GM19467 (cell line): ENCODE measurements around the gene DLGAP4.

Source experiments
- ATAC-seq: cut with Tn5 transposase; IDR thresholded peaks from one replicate; pipeline ENCODE4 v1.9.1; 2021; ENCODE audit warnings: mild to moderate bottlenecking, moderate library complexity; ENCODE audit not compliant: unreplicated experiment

DLGAP4 gene

GRCh38 chr20:36349384-36350170 lies 43.4 kb downstream of the DLGAP4 start:
- no peak for ATAC-seq

DNA sequence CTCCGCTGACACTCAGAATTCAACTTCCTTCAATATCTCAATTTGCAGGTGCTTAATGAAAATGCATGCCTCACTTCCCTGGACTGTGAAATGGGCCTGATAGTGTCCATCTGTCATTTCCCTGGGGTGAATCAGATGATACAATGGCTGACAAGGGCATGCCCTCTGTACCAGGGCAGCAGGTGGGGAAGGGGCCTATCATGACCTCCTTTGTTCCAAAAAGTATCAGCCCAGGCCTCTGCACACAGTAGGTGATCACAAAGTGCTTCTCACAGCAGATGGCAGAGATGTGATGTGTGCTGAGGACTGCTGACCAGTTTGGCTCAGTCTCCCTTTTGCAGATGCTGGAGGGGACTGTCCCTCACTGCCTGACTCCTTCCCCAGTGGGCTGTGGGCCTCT lies 44.3 kb downstream of the DLGAP4 start:
- no peak for ATAC-seq

DNA sequence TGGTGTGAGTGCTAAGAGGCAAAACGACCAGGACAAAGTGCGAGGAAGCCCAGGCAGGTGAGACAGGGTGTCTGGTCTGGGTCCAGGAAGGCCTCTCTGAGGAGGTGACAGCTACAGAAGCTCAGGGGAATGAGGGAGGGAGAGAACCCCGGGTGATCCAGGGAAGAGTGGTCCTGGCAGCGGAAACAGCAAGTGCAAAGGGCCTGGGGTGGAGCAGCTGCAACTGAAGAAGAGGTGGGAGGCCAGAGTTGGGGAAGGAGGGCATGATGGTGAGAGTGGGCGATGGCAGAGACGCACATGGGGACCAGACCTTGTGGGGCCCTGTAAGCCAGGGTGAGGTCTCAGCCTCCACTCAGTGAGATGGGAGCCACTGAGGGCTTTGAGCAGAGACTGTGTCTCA lies 45.8 kb downstream of the DLGAP4 start:
- no peak for ATAC-seq

GRCh38 chr20:36352843-36353553 lies 46.9 kb downstream of the DLGAP4 start:
- ATAC-seq: no peak

GRCh38 chr20:36353740-36354139 lies 47.6 kb downstream of the DLGAP4 start:
- no peak for ATAC-seq

DNA sequence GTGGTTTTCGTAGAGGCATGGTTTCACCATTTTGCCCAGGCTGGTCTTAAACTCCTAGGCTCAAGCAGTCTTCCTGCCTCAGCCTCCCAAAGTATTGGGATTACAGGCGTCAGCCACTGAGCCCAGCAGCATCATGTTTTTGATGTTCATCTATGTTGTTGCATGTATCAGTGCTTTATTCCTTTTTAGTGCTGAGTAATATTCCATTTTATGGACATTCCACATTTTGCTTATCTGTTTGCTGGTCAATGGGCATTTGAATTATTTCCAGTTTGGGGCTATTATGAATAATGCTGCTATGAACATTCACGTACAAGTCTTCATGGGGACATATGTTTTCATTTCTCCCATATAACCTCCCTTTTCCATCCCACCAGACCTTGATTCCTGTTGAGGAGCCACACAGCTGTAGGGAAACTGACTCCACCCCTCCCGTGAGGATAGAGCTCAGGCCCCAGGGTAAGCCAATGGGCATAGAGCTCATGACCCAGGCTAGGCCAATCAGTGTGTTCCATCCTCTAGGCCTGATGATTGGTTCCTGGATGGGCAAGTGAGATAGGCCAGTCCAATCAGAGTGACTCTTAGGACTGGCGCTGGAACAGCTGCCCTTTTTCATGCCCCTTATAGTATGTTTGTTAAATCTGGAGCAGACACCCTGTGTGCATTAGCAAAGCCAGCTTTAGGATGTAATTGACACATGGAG lies 49.5 kb downstream of the DLGAP4 start:
- ATAC-seq: no peak

DNA sequence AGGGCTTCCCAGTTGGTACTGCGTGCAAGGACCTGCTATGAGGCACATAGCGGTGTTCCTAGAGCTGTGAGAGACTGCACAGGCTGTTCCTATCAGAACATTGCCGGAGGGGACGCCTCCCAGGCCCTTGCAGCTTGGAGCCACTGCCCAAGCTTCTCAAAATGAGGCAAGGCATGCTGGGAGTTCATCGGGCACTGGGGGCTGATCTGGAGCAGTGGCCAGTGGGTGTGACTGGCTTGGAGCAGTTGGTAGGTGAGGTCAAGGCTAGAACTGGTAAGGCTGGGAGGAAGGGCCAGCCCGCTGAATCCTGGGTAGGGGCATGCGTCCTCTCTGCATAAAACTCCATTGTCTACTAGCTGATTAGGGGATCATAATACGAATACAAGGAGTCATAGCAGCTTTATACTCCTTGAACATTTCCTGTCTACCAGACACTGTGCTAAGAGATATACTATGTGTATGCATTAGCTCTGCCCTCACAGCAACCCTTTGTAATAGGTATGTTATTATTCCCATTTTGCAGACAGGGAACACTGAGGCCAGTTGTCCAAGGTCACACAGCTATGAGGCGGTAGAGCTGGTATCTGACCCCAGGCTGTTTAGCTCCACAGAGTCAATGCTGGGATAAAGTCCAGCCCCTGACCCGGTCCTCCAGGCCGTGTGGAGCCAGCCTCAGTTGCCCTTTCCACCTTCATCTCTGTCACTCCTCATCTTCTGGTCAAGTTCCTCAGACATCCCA lies 53.7 kb downstream of the DLGAP4 start:
- ATAC-seq: no peak

DNA sequence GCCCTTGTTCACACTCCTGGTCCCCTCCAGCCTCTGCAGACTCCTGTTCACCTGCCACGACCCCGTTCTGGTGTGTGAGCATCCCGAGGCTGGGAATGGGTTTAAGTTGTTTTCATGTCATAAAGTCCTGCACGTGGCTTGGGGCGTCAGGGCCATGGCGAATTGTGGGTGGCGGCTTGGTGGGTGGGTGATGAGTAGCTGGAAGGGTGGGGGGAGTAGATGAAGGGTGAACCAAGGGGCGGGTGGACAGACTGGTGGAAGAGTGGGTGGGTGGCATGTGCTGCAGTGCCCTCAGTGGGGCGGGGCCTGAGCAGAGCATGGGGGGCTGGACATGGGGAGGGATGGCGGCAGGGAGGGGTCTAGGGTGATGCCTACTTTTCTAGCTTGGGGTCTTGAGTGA lies 54.3 kb downstream of the DLGAP4 start:
- ATAC-seq: no peak

- no peak for ATAC-seq
Observed at GRCh38 chr20:36361406-36361805, 55.3 kb downstream of the DLGAP4 start.

- ATAC-seq: no peak
Observed at GRCh38 chr20:36362261-36362660, 56.1 kb downstream of the DLGAP4 start.

GRCh38 chr20:36362978-36363713 lies 57.0 kb downstream of the DLGAP4 start:
- ATAC-seq: no peak

- ATAC-seq: no peak
Observed at GRCh38 chr20:36364506-36364905, 58.4 kb downstream of the DLGAP4 start.

- no peak for ATAC-seq
Observed at GRCh38 chr20:36366623-36367369, 60.7 kb downstream of the DLGAP4 start.

DNA sequence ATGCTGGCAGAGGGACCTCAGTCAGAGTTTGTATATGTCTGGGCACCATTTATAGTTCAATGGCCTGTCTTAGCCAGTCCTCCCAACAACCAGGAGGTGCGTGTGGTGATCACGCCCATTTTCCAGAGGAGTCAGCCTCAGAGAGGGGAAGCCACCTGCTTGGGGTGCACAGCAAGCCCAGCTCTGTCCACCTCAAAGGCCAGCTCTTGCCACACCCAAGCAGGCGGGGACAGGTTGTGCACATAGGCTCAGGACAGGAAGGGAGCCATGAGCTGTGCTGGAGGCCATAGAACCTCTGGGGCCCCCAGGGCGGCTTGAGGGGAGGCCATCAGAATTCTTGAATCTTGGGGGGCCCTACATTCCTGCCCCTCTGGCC lies 61.2 kb downstream of the DLGAP4 start:
- no peak for ATAC-seq

GRCh38 chr20:36367907-36368799 lies 62.0 kb downstream of the DLGAP4 start:
- no peak for ATAC-seq

DNA sequence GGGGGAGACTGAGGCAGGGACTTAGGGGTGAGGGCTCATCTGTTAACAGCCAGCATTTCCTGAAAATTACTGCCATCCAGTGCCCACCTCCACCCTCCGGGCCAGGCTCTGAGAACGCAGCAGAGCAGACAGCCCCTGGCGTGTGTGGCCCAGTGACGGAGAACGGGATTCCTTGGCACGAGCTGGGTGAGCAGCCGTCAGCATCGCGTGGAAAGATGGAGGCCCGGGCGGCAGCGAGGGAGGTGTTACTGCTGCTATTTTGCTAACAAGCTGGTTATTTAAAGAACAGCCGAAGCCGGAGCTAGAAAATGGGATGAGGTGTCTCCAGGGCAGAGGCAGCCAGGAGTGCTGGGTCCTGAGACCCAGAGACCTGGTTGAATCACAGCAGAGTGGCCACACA lies 62.7 kb downstream of the DLGAP4 start:
- ATAC-seq: no peak

DNA sequence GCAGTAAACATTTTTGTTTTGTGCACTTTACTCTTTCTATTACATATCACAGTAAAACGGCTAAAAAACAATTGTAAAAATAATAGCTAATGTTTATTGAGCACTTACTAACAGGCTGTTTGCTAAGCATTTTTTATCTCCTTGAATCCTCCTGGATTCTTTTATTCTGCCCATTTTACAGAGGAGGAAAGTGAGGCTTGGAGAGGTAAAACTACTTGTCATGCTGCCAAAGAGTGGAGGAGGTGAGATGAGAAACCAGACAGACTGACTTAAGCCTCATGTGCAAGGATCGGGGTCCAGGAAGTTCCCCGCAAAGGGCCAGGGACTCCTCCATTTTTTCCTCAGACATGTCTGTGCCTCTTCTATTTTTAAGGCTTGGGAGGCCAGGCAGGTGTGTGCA lies 63.6 kb downstream of the DLGAP4 start:
- no peak for ATAC-seq

DNA sequence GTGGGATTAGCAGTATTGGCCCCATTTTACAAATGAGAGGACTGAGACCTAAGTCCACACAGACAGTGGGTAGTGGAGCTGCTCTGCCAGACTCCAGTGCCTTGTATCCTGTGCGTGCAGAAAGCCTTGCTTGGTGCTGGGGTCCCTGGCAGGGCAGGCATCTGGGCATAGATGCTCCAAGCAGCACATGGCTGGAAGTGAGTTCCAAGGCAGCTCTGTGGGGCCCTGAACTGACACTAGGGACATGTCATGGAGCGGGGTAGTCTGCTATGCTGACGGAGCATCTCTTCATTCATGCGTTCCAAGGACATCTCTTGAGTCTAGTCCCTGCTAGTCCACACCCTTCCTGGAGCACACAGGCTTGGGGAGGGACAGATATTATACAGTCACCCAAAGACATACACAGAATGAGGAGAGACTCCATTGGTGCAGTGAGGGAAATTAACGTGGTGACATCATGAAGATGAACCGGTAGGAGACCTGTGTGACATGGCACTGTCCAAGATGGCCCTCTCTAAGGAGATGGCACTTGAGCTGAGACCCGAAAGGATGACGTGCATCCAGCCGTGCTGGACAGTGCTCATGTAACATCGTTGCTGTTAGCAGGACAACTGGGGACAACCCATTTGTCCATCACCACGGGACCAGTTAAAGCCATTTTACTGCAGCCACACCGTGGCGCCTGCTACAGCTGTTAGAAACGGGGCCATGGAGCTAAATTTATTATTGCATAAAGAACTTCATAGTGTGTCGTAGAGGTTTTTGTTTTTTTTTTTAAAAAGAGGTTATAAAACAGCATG lies 65.1 kb downstream of the DLGAP4 start:
- ATAC-seq: no peak
